HEK293 (cell line): ENCODE measurements around the gene TMEM138.

Source experiments
- CTCF ChIA-PET: fragments of 350-600 bp; formaldehyde crosslinking; extraction: SDS; loops from one replicate; lab custom pipeline; 2021; ENCODE audit warnings: antibody characterized with exemption; lab: Yijun Ruan, JAX
- POLR2A ChIA-PET: fragments of 300-600 bp; formaldehyde crosslinking; extraction: SDS; loops from one replicate; lab custom pipeline; 2020; ENCODE audit warnings: antibody characterized with exemption, inconsistent platforms; lab: Yijun Ruan, JAX
- H3K27ac ChIP-seq: fragments of 200-500 bp; sonication (Bioruptor generic); 2 replicates; pipeline ENCODE4 v1.5.1; 2014; ENCODE audit warnings: low read depth, low read length, control low read depth, inconsistent platforms; ENCODE audit errors: extremely low read depth
- H3K36me3 ChIP-seq, 2 experiments: fragments of 200-500 bp in 1 of 2; sonication (Bioruptor generic) in 1 of 2; 1 replicate in 1 of 2; 2 replicates in 1 of 2; pipeline ENCODE4 v1.5.1; 2014 to 2017; ENCODE audit warnings: inconsistent platforms in 2 of 2, low read length in 2 of 2; ENCODE audit not compliant: control insufficient read depth in 2 of 2, insufficient read depth in 1 of 2
- H3K4me1 ChIP-seq: fragments of 200-500 bp; sonication (Bioruptor generic); 2 replicates; pipeline ENCODE4 v1.5.1; 2014; ENCODE audit warnings: mild to moderate bottlenecking, low read length, inconsistent platforms; ENCODE audit not compliant: control insufficient read depth, insufficient read depth
- H3K4me3 ChIP-seq: 2 replicates; pipeline ENCODE4 v1.5.1; 2011; ENCODE audit warnings: low read depth, mild to moderate bottlenecking, control low read depth, low read length, moderate library complexity
- H3K9me3 ChIP-seq: fragments of 200-500 bp; sonication (Bioruptor generic); 2 replicates; pipeline ENCODE4 v1.5.1; 2014; ENCODE audit warnings: low read depth, low read length, inconsistent platforms; ENCODE audit not compliant: control insufficient read depth, insufficient read depth
- BCL11A ChIP-seq: fragments of 450-650 bp; formaldehyde crosslinking; IDR thresholded peaks from 2 replicates; pipeline ENCODE4 v1.5.1; 2016; ENCODE audit warnings: low read depth, missing biosample characterization, missing genetic modification characterization
- BCL6B ChIP-seq: fragments of 450-650 bp; formaldehyde crosslinking; IDR thresholded peaks from 2 replicates; pipeline ENCODE4 v1.5.1; 2017; ENCODE audit warnings: missing biosample characterization, missing genetic modification characterization
- FEZF1 ChIP-seq: fragments of 450-650 bp; formaldehyde crosslinking; IDR thresholded peaks from 2 replicates; pipeline ENCODE4 v1.5.1; 2016; ENCODE audit warnings: missing biosample characterization, missing genetic modification characterization
- HOXD13 ChIP-seq: sonication (generic); formaldehyde crosslinking; IDR thresholded peaks from 2 replicates; pipeline ENCODE4 v1.8.0; 2022; ENCODE audit warnings: missing genetic modification reagents, borderline replicate concordance
- MEIS1 ChIP-seq: sonication (generic); formaldehyde crosslinking; IDR thresholded peaks from 2 replicates; pipeline ENCODE4 v1.8.1; 2022; ENCODE audit warnings: missing genetic modification reagents, mild to moderate bottlenecking, borderline replicate concordance
- OSR2 ChIP-seq: fragments of 450-650 bp; formaldehyde crosslinking; IDR thresholded peaks from 2 replicates; pipeline ENCODE4 v1.5.1; 2016; ENCODE audit warnings: missing biosample characterization, missing genetic modification characterization
- SALL2 ChIP-seq: fragments of 450-650 bp; formaldehyde crosslinking; IDR thresholded peaks from 2 replicates; pipeline ENCODE4 v1.5.0; 2017; ENCODE audit warnings: missing biosample characterization, mild to moderate bottlenecking, missing genetic modification characterization, borderline replicate concordance
- SP7 ChIP-seq: fragments of 450-650 bp; formaldehyde crosslinking; IDR thresholded peaks from 2 replicates; pipeline ENCODE4 v1.5.1; 2016; ENCODE audit warnings: missing biosample characterization, missing genetic modification characterization
- TCF7L2 ChIP-seq: IDR thresholded peaks from 2 replicates; pipeline ENCODE4 v1.6.1; 2011; ENCODE audit warnings: low read depth, mild to moderate bottlenecking, inconsistent platforms, low read length, moderate library complexity, borderline replicate concordance
- ZBTB6 ChIP-seq: fragments of 450-650 bp; formaldehyde crosslinking; IDR thresholded peaks from 2 replicates; pipeline ENCODE4 v1.5.1; 2017; ENCODE audit warnings: missing biosample characterization, missing genetic modification characterization
- ZFP37 ChIP-seq: fragments of 450-650 bp; formaldehyde crosslinking; IDR thresholded peaks from 2 replicates; pipeline ENCODE4 v1.5.1; 2016; ENCODE audit warnings: missing biosample characterization, missing genetic modification characterization
- ZFP69B ChIP-seq: fragments of 450-650 bp; formaldehyde crosslinking; IDR thresholded peaks from 2 replicates; pipeline ENCODE4 v1.5.1; 2016; ENCODE audit warnings: missing biosample characterization, missing genetic modification characterization
- ZNF114 ChIP-seq: fragments of 450-650 bp; formaldehyde crosslinking; IDR thresholded peaks from 2 replicates; pipeline ENCODE4 v1.5.0; 2017; ENCODE audit warnings: missing biosample characterization, missing genetic modification characterization
- ZNF132 ChIP-seq: fragments of 450-650 bp; formaldehyde crosslinking; IDR thresholded peaks from 2 replicates; pipeline ENCODE4 v1.5.1; 2017; ENCODE audit warnings: missing biosample characterization, missing genetic modification characterization, borderline replicate concordance
- ZNF174 ChIP-seq: fragments of 450-650 bp; formaldehyde crosslinking; IDR thresholded peaks from 2 replicates; pipeline ENCODE4 v1.5.0; 2017; ENCODE audit warnings: missing biosample characterization, mild to moderate bottlenecking, missing genetic modification characterization
- ZNF202 ChIP-seq: fragments of 450-650 bp; formaldehyde crosslinking; IDR thresholded peaks from 2 replicates; pipeline ENCODE4 v1.5.1; 2016; ENCODE audit warnings: missing biosample characterization, missing genetic modification characterization, borderline replicate concordance
- ZNF335 ChIP-seq: fragments of 450-650 bp; formaldehyde crosslinking; conservative IDR thresholded peaks from 2 replicates; pipeline ENCODE4 v1.5.1; 2016; ENCODE audit warnings: missing biosample characterization, missing genetic modification characterization
- ZNF426 ChIP-seq: fragments of 450-650 bp; formaldehyde crosslinking; IDR thresholded peaks from 2 replicates; pipeline ENCODE4 v1.5.1; 2017; ENCODE audit warnings: missing biosample characterization, missing genetic modification characterization, mild to moderate bottlenecking, inconsistent platforms, moderate library complexity
- ZNF585B ChIP-seq: fragments of 450-650 bp; formaldehyde crosslinking; IDR thresholded peaks from 2 replicates; pipeline ENCODE4 v1.5.1; 2016; ENCODE audit warnings: missing biosample characterization, missing genetic modification characterization
- ZNF624 ChIP-seq: fragments of 450-650 bp; formaldehyde crosslinking; IDR thresholded peaks from 2 replicates; pipeline ENCODE4 v1.5.1; 2017; ENCODE audit warnings: missing biosample characterization, missing genetic modification characterization
- ZNF654 ChIP-seq: fragments of 450-650 bp; formaldehyde crosslinking; IDR thresholded peaks from 2 replicates; pipeline ENCODE4 v1.5.1; 2016; ENCODE audit warnings: low read depth, missing biosample characterization, missing genetic modification characterization
- ZNF658 ChIP-seq: fragments of 450-650 bp; formaldehyde crosslinking; IDR thresholded peaks from 2 replicates; pipeline ENCODE4; 2016; ENCODE audit warnings: missing biosample characterization, missing genetic modification characterization
- ZNF776 ChIP-seq: fragments of 450-650 bp; formaldehyde crosslinking; IDR thresholded peaks from 2 replicates; pipeline ENCODE4 v1.5.0; 2017; ENCODE audit warnings: missing biosample characterization, missing genetic modification characterization, borderline replicate concordance
- ZNF843 ChIP-seq: fragments of 450-650 bp; formaldehyde crosslinking; IDR thresholded peaks from 2 replicates; pipeline ENCODE4 v1.5.1; 2016; ENCODE audit warnings: missing biosample characterization, missing genetic modification characterization
- ZSCAN16 ChIP-seq: fragments of 450-650 bp; formaldehyde crosslinking; IDR thresholded peaks from 2 replicates; pipeline ENCODE4 v1.5.1; 2016; ENCODE audit warnings: missing biosample characterization, missing genetic modification characterization
- ZSCAN18 ChIP-seq: fragments of 450-650 bp; formaldehyde crosslinking; IDR thresholded peaks from 2 replicates; pipeline ENCODE4 v1.5.1; 2016; ENCODE audit warnings: missing biosample characterization, missing genetic modification characterization
- TF ChIP-seq, protein P1 (sequence below): fragments of 450-650 bp; formaldehyde crosslinking; IDR thresholded peaks from 2 replicates; pipeline ENCODE4 v1.5.1; 2017; ENCODE audit warnings: missing biosample characterization, missing genetic modification characterization
- TF ChIP-seq, protein P2 (sequence below): IDR thresholded peaks from 2 replicates; pipeline ENCODE4 v1.6.1; 2011; ENCODE audit warnings: mild to moderate bottlenecking, low read depth, low read length, borderline replicate concordance
- TF ChIP-seq, protein P3 (sequence below): fragments of 450-650 bp; formaldehyde crosslinking; IDR thresholded peaks from 2 replicates; pipeline ENCODE4 v1.5.1; 2016; ENCODE audit warnings: missing biosample characterization, missing genetic modification characterization

TMEM138 gene

DNA sequence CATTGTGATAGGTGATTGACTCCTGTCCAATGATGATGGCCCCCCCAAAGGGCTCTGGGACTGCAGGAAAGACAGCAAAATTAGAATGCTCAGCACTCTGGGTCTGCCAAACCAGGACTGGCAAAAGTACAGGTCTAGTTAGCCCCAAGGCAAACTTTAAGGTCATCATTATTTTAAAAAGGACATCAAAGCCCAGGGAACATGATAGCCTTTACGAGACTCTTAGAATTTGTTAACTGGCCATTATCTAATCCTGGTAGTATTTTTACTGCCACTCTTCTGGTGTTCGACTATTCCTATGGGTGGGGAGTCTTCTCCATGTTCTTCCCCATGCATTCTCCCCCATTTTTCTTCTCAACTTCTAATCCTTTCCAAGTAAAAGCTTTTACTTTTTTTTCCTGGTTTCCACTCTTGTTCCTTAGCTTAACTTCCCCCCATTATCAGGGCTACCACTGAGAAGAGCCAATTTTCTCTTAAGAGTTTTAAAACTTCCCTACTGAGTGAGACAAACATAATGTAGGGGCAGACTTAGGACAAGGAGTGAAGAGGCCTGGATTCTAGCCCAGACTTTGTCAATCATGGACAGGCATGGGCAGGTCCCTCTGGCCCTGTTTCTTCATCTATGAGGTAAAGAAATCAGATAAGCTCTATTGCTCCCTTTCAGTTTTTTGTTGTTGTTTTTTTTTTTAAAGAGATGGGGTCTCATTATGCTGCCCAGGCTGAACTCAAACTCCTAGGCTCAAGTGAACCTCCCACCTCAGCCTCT lies 36.3 kb upstream of the TMEM138 start (continued):
- TF ChIP-seq TCF7L2 (peak; percentile 74; the same call in 1 of the 2 replicates), BCL6B (no peak), ZBTB6 (tag by site-specific recombination) (no peak), ZNF426 (tag by site-specific recombination) (no peak), OSR2 (tag by site-specific recombination) (peak; percentile 77; the same call in 1 of the 2 replicates), SP7 (tag by site-specific recombination) (peak; percentile 56), ZNF654 (tag by site-specific recombination) (no peak), ZNF843 (peak; percentile 48; the same call in 1 of the 2 replicates), FEZF1 (tag by site-specific recombination) (peak; percentile 96), ZSCAN18 (tag by site-specific recombination) (no peak)
- TF ChIP-seq, protein P1, sequence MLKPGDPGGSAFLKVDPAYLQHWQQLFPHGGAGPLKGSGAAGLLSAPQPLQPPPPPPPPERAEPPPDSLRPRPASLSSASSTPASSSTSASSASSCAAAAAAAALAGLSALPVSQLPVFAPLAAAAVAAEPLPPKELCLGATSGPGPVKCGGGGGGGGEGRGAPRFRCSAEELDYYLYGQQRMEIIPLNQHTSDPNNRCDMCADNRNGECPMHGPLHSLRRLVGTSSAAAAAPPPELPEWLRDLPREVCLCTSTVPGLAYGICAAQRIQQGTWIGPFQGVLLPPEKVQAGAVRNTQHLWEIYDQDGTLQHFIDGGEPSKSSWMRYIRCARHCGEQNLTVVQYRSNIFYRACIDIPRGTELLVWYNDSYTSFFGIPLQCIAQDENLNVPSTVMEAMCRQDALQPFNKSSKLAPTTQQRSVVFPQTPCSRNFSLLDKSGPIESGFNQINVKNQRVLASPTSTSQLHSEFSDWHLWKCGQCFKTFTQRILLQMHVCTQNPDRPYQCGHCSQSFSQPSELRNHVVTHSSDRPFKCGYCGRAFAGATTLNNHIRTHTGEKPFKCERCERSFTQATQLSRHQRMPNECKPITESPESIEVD (tag by site-specific recombination): 0 out of 2 replicates have a peak, but pooled peaks have one; percentile 12
- TF ChIP-seq, protein P2, sequence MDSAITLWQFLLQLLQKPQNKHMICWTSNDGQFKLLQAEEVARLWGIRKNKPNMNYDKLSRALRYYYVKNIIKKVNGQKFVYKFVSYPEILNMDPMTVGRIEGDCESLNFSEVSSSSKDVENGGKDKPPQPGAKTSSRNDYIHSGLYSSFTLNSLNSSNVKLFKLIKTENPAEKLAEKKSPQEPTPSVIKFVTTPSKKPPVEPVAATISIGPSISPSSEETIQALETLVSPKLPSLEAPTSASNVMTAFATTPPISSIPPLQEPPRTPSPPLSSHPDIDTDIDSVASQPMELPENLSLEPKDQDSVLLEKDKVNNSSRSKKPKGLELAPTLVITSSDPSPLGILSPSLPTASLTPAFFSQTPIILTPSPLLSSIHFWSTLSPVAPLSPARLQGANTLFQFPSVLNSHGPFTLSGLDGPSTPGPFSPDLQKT: no peak

- TF ChIP-seq ZNF202 (tag by site-specific recombination) (no peak), BCL11A (no peak), ZNF174 (tag by site-specific recombination) (no peak), ZFP69B (tag by site-specific recombination) (no peak), HOXD13 (CRISPR knock-in tag) (no peak), ZNF776 (tag by site-specific recombination) (no peak), ZNF585B (tag by site-specific recombination) (no peak), ZSCAN16 (tag by site-specific recombination) (no peak), SALL2 (no peak), ZNF114 (tag by site-specific recombination) (no peak), ZFP37 (tag by site-specific recombination) (no peak), ZNF624 (tag by site-specific recombination) (no peak), ZNF335 (no peak), ZNF658 (tag by site-specific recombination) (no peak), MEIS1 (CRISPR knock-in tag) (no peak), ZNF132 (tag by site-specific recombination) (no peak)
- TF ChIP-seq, protein P3, sequence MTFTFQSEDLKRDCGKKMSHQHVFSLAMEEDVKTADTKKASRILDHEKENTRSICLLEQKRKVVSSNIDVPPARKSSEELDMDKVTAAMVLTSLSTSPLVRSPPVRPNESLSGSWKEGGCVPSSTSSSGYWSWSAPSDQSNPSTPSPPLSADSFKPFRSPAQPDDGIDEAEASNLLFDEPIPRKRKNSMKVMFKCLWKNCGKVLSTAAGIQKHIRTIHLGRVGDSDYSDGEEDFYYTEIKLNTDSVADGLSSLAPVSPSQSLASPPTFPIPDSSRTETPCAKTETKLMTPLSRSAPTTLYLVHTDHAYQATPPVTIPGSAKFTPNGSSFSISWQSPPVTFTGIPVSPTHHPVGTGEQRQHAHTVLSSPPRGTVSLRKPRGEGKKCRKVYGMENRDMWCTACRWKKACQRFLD (tag by site-specific recombination): no peak
- Histone ChIP-seq H3K36me3 (peaks cover 20 to 84% of the 10 kb centered on the region in 2 experiments), H3K27ac (no peak overlapping the region), H3K4me3 (no peak overlapping the region), H3K9me3 (no peaks in the 10 kb centered on the region), H3K4me1 (no peaks in the 10 kb centered on the region)
- CTCF ChIA-PET: interaction anchor here (0.9 to 2.7 kb wide), 2 partner anchors 9 to 59 kb away, joined by 3 to 10 read pairs; no protein-coding TSS in a partner anchor
- POLR2A ChIA-PET: interaction anchor here (1.2 kb wide), 1 partner anchor 34 kb away, joined by 4 read pairs; the partner anchor contains the start of genes CYB561A3 and TMEM138
Observed at GRCh38 chr11:61327669-61328071, 34.5 kb upstream of the TMEM138 start.
